Mesenteric fat pad (tissue), 1 donor: ENCODE results near the gene BAAT. TPM values are rescaled to one million over a fixed set of nuclear protein-coding genes. Genes with fewer than 3 reads are reported as not detected.
"Not testable (repeated sequence)": the region's sequence is repeated elsewhere in the genome, so short reads cannot be mapped to it uniquely, and the experiment has no call there.

Experiments used
- DNase-seq: peaks from one replicate; pipeline ENCODE4 v3.0.0-alpha.2; 2020; ENCODE audit warnings: low spot score
- total RNA-seq: library from RNA; stranded (reverse); fragmentation: NEBNext Ultra II Directional; extraction: Animal tissue kit (Norgen Biotek cat#: 25700); gene quantifications from one replicate; pipeline ENCODE4 v1.2.1, GENCODE V29; 2021
- donor health status: DM: yes; HTN: yes; CAD: no.

Gene BAAT
- total RNA-seq, 1 donor from 2014 or later: not detected

DNA sequence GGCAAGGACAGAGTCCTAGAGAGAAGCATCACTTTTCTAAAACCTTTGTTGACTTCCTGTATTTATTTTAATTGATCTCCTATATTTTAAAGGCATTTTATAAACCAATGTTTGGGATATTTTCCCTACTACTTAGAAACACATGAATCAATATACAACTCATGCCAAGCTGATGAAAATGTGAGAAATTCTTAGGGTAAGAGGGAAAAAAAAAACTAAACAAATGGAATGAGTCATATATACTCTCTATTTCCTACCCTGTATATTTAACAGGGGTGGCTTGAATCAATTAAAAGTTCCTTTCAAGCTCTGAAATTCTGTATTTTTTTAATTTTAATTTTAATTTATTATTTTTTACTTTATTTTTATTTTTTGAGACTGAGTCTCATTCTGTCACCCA is 19.6 kb downstream of the BAAT start:
- no peak for DNase-seq

GRCh38 chr9:101362450-101362849 is 22.4 kb downstream of the BAAT start:
- DNase-seq: no peak

DNA sequence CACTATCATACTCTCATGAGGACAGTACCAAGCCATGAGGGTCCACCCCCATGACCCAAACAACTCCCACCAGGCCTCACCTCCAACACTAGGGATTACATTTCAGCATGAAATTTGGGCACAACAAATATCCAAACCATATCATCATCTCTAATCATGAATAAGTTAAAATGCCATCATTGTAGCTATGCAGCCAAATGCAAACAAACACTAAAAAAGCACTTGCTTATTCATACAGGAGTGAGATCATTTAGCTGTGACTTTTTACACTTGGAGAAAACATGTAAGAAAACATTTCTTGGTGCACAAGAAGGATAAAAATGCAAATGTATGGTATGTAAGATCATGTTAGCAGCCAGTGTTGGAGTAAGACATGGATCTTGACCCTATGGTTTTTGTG is 24.2 kb downstream of the BAAT start:
- no peak for DNase-seq

DNA sequence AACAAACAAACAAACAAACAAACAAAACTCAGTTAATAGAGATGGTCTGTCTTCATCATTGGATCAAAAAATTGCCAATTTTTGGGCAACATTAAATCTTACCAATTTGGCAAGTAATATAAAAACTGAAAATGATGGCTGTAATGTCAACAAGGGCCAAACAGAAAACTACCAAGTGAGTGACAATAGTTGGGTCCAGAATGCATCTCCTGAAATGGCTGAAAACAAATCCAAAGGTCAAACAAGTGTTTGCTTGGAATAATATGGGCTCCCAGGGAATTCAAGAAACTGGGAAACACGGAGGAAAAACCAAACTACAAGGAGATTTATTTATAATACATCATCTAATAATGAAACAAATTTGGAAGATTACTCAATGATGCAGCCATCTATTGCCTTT is 25.1 kb downstream of the BAAT start:
- DNase-seq: no peak

DNA sequence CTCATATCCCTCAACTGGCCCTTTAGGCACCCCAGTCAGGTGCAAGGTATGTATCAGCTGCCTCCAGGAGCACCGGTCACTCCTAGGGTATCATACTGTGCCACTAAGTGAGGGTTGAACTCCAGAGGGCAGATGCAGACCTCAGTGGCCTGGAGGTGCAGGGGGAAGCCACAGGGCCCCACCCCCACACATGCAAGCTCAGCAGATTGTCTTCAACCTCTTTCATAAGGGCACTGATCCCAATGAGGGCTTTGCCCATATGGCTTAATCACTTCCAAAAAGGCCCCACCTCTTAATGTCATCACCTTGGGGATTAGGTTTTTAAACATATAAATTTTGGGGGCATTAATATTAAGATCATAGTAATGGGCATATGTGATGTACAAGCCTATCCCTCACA is 28.2 kb downstream of the BAAT start:
- DNase-seq: no peak

DNA sequence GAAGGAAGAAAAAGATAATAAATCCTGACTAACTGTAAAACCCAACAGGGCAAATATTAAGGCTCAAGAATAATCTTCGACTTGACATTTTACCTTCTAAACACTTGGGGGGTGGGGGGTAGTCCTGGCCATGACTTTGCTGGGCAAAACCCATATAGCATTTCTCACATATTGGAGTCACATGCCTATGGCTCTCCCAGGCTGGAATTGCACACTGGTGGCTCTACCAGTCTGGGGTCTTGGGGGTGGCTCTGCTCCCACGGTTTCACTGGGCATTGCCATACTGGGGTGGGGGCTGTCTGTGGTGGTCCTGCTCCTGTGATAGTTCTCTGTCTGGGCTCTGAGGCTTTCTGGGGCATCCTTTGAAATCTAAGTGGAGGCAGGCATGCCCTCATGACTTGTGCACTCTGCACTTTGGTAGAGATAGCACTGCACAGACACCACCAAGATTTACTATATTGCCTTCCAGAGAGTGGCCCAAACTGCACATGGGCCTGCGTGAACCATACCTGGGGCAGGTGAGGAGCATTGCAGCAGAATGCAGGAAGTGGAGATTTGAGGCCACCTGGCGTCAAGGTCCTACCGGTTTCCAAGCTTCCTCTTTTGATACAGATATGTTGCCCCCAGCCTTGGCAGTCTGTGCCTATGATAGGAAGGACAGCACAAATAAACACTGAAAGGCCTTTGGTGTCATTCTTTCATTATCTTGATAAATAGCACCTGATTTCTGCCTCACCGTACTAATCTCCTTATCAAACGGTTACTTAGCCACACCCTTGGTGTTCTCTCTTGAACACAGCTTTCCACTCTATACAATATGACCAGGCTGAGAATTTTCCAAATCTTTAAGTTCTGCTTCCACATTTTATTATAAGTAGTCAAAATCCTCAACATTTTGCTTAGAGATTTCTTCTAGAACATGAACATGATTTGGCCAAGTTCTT is 29.8 kb downstream of the BAAT start:
- DNase-seq: no peak

- no peak for DNase-seq
These were observed 30.6 kb downstream of the BAAT start for GRCh38 chr9:101354143-101354764.

DNA sequence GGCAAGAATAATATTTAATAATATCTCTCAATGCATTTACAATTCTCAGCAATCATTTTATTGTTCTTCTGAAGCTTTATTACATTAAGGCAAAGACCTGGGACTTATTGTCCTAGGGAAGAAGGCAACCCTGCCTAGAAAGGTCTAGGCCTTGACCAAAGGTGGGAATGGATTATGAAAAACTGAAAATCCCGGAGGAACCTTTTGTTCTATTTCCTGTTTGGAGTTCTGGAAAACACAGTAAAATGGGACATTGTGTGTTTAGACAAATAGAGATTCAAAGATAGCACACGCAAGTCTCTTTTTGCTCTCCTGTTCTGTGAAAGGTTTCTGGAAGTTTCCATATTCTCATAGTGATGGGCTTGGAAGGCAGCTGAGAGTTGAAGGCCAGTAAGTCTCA is 31.1 kb downstream of the BAAT start:
- DNase-seq: no peak

GRCh38 chr9:101352892-101353463 is 31.8 kb downstream of the BAAT start:
- no peak for DNase-seq

DNA sequence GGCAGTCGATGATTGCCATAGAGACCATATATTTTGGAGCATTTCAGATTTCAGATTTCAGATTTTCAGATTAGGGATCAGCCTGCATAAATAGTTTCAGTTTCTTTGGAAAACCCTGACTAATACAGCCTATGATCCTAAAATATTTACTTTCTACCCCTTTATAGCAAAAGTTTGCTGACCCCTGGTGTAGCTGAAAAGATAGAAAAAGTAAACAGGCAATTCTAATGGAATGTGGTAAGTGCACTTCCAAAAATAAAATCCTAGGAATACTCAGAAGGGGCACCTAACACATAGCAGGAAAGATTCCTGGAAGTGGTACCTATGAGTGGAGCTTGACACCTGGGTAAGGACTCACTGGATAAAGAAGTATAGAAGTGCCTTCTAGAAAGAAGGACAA is 34.5 kb downstream of the BAAT start:
- no peak for DNase-seq

- DNase-seq: no peak
These were observed 42.2 kb downstream of the BAAT start for GRCh38 chr9:101342595-101342994.

GRCh38 chr9:101341958-101342357 is 42.8 kb downstream of the BAAT start:
- DNase-seq: no peak

DNA sequence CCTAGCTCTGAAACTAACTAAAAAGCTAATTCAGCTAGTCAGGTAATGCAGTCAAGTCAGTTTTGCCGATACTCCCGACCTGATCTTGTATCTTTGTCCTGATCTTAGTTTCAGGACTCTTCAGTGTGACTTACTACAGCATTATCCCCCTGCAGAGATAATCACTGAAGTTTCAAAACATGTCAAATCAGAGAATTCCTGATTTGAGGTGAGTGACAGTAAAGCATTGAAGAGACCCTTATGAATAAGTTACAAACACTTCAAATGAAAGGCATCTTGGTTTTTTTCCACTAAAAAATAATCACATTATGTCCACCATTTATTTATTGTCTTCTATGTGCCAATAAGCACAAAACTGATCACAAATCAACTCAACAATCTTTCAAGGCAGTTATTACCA is 47.6 kb downstream of the BAAT start:
- DNase-seq: no peak

- no peak for DNase-seq
These were observed 48.7 kb downstream of the BAAT start for GRCh38 chr9:101336091-101336490.

DNA sequence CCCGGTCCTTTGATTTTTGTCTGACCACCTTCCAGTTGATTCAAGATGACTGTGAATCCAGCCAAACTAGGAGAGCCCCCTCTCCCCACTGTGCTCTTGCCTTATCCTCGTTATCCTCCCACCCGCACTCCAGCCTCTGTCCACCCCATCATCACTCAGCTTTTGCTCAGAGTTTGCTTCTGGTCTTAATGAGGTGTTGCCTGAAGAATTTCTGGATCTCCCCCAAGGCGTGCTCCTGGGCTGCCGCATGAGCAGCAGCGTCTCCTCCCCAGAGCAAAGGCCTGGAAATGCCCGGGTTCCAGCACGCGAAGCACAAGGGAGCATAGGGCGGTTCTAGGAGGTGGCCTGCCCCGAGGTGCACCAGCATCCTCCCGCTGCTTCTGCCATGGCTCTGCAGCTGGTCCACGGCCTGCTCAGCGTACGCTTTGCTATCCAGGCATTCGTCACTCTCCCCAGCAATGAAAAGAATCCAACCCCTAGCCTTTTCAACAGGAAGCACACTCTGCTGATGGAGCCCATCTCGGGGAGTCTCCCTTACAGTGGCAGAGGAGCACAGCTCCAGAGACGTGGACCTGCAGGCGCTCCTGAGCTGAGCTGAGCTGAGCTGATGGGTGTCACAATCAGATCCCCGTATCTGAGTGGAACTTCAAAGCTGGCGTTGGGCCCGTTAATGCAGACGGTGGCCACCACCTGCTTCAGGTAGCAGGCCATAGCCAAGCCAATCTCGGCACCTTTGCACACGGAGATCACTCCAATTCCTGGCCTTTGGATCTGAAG is 50.7 kb downstream of the BAAT start:
- no peak for DNase-seq

- no peak for DNase-seq
These were observed 51.3 kb downstream of the BAAT start for GRCh38 chr9:101333490-101333889.

DNA sequence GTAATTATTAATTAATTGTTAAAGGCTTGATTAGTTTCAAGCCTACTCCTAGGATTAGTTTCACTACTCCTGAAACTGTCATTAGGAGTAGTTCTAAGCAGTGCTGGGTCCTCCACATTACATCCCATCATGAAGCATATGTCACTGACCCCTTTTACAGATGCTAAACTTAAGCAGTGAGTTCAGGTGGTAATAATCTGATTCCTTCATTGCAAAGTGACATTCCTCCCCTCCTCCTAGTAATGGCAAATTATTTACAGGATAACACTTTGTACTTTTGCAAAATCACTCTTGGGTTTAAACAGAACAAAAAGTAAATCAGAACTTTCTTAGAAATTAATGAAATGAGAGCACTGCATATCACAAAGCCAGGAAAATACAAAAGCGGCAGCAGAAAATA is 52.4 kb downstream of the BAAT start:
- DNase-seq: no peak

GRCh38 chr9:101327422-101327909 is 57.3 kb downstream of the BAAT start:
- DNase-seq: not testable (repeated sequence)

GRCh38 chr9:101326501-101326900 is 58.3 kb downstream of the BAAT start:
- DNase-seq: no peak

DNA sequence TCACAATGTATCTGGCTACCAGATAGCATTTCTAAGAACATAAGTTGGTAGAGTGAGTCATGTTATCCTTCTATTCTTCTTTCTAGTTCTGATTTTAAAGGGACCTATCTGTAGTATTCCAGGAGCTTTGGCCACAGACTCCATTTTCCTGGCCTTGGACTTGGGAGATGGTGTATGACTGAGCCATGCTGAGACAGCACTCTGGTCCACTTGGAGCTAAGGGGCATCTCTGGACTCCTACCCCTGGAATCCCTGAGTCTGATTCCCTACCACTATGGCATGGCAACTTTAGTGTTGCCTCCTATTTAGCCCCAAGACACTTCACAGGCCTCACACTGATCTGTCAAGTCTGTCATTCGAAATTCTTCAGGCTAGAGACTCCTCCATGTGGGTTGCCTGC is 58.8 kb downstream of the BAAT start:
- DNase-seq: no peak

GRCh38 chr9:101325053-101325452 is 59.8 kb downstream of the BAAT start:
- no peak for DNase-seq
